WTC11 (cell line): ENCODE data around the gene CNTNAP2. TPM values are rescaled to one million over a fixed set of nuclear protein-coding genes. Genes with fewer than 3 reads are reported as not detected.

Experiments used
- ATAC-seq: fragments of 200-7000 bp; cut with Tn5 transposase; 2 replicates; pipeline ENCODE4 v1.10.0; 2021; ENCODE audit warnings: mild to moderate bottlenecking, moderate library complexity
- CTCF ChIA-PET: fragments of 300-600 bp; sonication (Branson Sonifier 250); formaldehyde crosslinking; loops from one replicate; lab custom pipeline; 2021; ENCODE audit warnings: antibody characterized with exemption; lab: Charles Lee
- POLR2A ChIA-PET: fragments of 350-600 bp; sonication (Branson Sonifier 250); formaldehyde crosslinking; loops from one replicate; lab custom pipeline; 2021; ENCODE audit warnings: antibody characterized with exemption; lab: Charles Lee
- DNase-seq: peaks from one replicate; pipeline ENCODE4 v3.0.0; 2021; ENCODE audit warnings: low spot score
- H3K27ac Mint-ChIP-seq: 2 replicates; pipeline ENCODE4 v1.8.0; 2021; ENCODE audit warnings: mixed read lengths
- H3K27me3 Mint-ChIP-seq: 2 replicates; pipeline ENCODE4 v1.8.0; 2021; ENCODE audit warnings: low read depth, mild to moderate bottlenecking, moderate library complexity, mixed read lengths
- H3K36me3 Mint-ChIP-seq: 2 replicates; pipeline ENCODE4 v1.8.0; 2021; ENCODE audit warnings: mixed read lengths
- H3K4me1 Mint-ChIP-seq: 2 replicates; pipeline ENCODE4 v1.8.0; 2022; ENCODE audit warnings: mixed read lengths
- H3K4me3 Mint-ChIP-seq: 2 replicates; pipeline ENCODE4 v1.8.0; 2021; ENCODE audit warnings: mild to moderate bottlenecking, moderate library complexity, mixed read lengths
- H3K9me3 Mint-ChIP-seq: 2 replicates; pipeline ENCODE4 v1.8.0; 2021; ENCODE audit warnings: mixed read lengths
- CREM ChIP-seq: sonication (generic); formaldehyde crosslinking; IDR thresholded peaks from 2 replicates; pipeline ENCODE4 v1.8.1; 2022; ENCODE audit warnings: mild to moderate bottlenecking, missing genetic modification reagents, moderate library complexity
- JUN ChIP-seq: sonication (generic); formaldehyde crosslinking; IDR thresholded peaks from 2 replicates; pipeline ENCODE4 v1.8.0; 2023; ENCODE audit warnings: mild to moderate bottlenecking, missing genetic modification reagents
- KAT7 ChIP-seq: sonication (generic); formaldehyde crosslinking; IDR thresholded peaks from 2 replicates; pipeline ENCODE4 v1.8.1; 2023; ENCODE audit warnings: missing genetic modification reagents, mild to moderate bottlenecking, borderline replicate concordance
- NFATC4 ChIP-seq: fragments of 250-450 bp; sonication (Bioruptor Pico); IDR thresholded peaks from 2 replicates; pipeline ENCODE4 v1.9.0; 2021; ENCODE audit warnings: mild to moderate bottlenecking
- NFYB ChIP-seq: sonication (generic); formaldehyde crosslinking; conservative IDR thresholded peaks from 2 replicates; pipeline ENCODE4 v1.8.0; 2022; ENCODE audit warnings: low read depth, missing genetic modification reagents
- PRRX2 ChIP-seq: fragments of 250-450 bp; sonication (Bioruptor Pico); IDR thresholded peaks from 2 replicates; pipeline ENCODE4 v1.8.0; 2021; ENCODE audit warnings: mild to moderate bottlenecking
- RORB ChIP-seq: fragments of 250-450 bp; sonication (Bioruptor Pico); IDR thresholded peaks from 2 replicates; pipeline ENCODE4 v1.9.0; 2021; ENCODE audit warnings: mild to moderate bottlenecking
- SMAD3 ChIP-seq: sonication (generic); formaldehyde crosslinking; IDR thresholded peaks from 2 replicates; pipeline ENCODE4 v1.8.0; 2022; ENCODE audit warnings: missing genetic modification reagents, mild to moderate bottlenecking, borderline replicate concordance
- SP1 ChIP-seq: sonication (generic); formaldehyde crosslinking; conservative IDR thresholded peaks from 2 replicates; pipeline ENCODE4 v1.8.1; 2022; ENCODE audit warnings: missing genetic modification reagents
- TEAD1 ChIP-seq: sonication (generic); formaldehyde crosslinking; IDR thresholded peaks from 2 replicates; pipeline ENCODE4 v1.8.0; 2022; ENCODE audit warnings: mild to moderate bottlenecking, missing genetic modification reagents
- TP53 ChIP-seq: sonication (generic); formaldehyde crosslinking; IDR thresholded peaks from 2 replicates; pipeline ENCODE4 v1.8.1; 2023; ENCODE audit warnings: mild to moderate bottlenecking, missing genetic modification reagents
- ZBTB21 ChIP-seq: sonication (generic); formaldehyde crosslinking; IDR thresholded peaks from 2 replicates; pipeline ENCODE4 v1.8.1; 2023; ENCODE audit warnings: mild to moderate bottlenecking, missing genetic modification reagents, borderline replicate concordance
- ZNF121 ChIP-seq: sonication (generic); formaldehyde crosslinking; IDR thresholded peaks from 2 replicates; pipeline ENCODE4 v1.8.0; 2023; ENCODE audit warnings: missing genetic modification reagents
- ZNF317 ChIP-seq: sonication (generic); formaldehyde crosslinking; IDR thresholded peaks from 2 replicates; pipeline ENCODE4 v1.8.1; 2023; ENCODE audit warnings: low read depth, mild to moderate bottlenecking, moderate library complexity, missing genetic modification reagents, borderline replicate concordance
- total RNA-seq: library from RNA; stranded (reverse); gene quantifications from 3 replicates; pipeline ENCODE4 v1.2.3, GENCODE V29; 2021
- TF ChIP-seq, protein P1 (sequence below): fragments of 250-450 bp; sonication (Bioruptor Pico); IDR thresholded peaks from 2 replicates; pipeline ENCODE4 v1.9.0; 2021; ENCODE audit warnings: moderate library complexity, mild to moderate bottlenecking, inconsistent platforms, borderline replicate concordance
- TF ChIP-seq, protein P2 (sequence below): fragments of 250-450 bp; sonication (Bioruptor Pico); IDR thresholded peaks from 2 replicates; pipeline ENCODE4 v1.9.0; 2021; ENCODE audit warnings: mild to moderate bottlenecking
- TF ChIP-seq, protein P3 (sequence below): sonication (generic); formaldehyde crosslinking; IDR thresholded peaks from 2 replicates; pipeline ENCODE4 v1.8.1; 2022; ENCODE audit warnings: missing genetic modification reagents, borderline replicate concordance
- TF ChIP-seq, protein P4 (sequence below): sonication (generic); formaldehyde crosslinking; IDR thresholded peaks from 2 replicates; pipeline ENCODE4 v1.8.1; 2023; ENCODE audit warnings: mild to moderate bottlenecking, moderate library complexity, missing genetic modification reagents
- TF ChIP-seq, protein P5 (sequence below): fragments of 250-450 bp; sonication (Bioruptor Pico); IDR thresholded peaks from 2 replicates; pipeline ENCODE4 v1.8.0; 2021; ENCODE audit warnings: mild to moderate bottlenecking
- TF ChIP-seq, protein P6 (sequence below): fragments of 250-450 bp; sonication (Bioruptor Pico); conservative IDR thresholded peaks from 2 replicates; pipeline ENCODE4 v1.9.0; 2021; ENCODE audit warnings: mild to moderate bottlenecking
- TF ChIP-seq, protein P7 (sequence below): sonication (generic); formaldehyde crosslinking; IDR thresholded peaks from 2 replicates; pipeline ENCODE4 v1.8.0; 2022; ENCODE audit warnings: mild to moderate bottlenecking, missing genetic modification reagents
- TF ChIP-seq, protein P8 (sequence below): sonication (generic); formaldehyde crosslinking; IDR thresholded peaks from 2 replicates; pipeline ENCODE4 v1.8.0; 2023; ENCODE audit warnings: mild to moderate bottlenecking, missing genetic modification reagents

Gene CNTNAP2
- total RNA-seq, 1 experiment from 2014 or later = 63.8 TPM

DNA sequence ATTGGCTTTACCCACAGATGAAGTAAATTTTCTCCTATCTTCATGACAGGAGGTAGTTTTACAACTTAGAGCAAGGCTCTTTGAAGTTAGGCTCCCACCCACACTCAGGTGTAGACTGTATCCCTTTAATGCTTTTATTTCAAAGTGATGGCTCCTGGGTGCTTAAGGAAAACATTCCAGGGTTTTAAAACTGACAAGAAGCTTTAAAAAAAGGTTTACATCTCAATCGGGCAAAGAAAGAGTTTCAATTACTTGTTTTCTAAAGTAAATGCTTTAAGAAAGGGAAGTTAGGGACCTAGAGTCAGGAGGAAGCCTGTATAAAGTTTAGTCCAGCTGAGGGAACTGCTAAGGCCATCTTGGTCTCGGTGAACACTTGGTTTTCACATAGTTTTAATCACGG is 1320.1 kb downstream of the CNTNAP2 start:
- Mint-ChIP-seq H3K27ac (no peak overlapping the region), H3K27me3 (peaks cover 100% of the 10 kb centered on the region), H3K4me1 (no peaks in the 10 kb centered on the region), H3K9me3 (peaks cover 7% of the 10 kb centered on the region), H3K4me3 (no peak overlapping the region), H3K36me3 (peaks cover 6% of the 10 kb centered on the region; the same call in 1 of the 2 replicates)
- TF ChIP-seq, protein P1, sequence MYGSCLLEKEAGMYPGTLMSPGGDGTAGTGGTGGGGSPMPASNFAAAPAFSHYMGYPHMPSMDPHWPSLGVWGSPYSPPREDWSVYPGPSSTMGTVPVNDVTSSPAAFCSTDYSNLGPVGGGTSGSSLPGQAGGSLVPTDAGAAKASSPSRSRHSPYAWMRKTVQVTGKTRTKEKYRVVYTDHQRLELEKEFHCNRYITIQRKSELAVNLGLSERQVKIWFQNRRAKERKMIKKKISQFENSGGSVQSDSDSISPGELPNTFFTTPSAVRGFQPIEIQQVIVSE = no peak
- no peak for TF ChIP-seq ZBTB21 (CRISPR knock-in tag)
- TF ChIP-seq SP1 = no peak
- no peak for TF ChIP-seq ZNF317 (CRISPR knock-in tag)
- no peak for TF ChIP-seq CREM (CRISPR knock-in tag)
- TF ChIP-seq, protein P2, sequence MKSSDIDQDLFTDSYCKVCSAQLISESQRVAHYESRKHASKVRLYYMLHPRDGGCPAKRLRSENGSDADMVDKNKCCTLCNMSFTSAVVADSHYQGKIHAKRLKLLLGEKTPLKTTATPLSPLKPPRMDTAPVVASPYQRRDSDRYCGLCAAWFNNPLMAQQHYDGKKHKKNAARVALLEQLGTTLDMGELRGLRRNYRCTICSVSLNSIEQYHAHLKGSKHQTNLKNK (CRISPR knock-in tag) = peak; percentile 39; the same call in 1 of the 2 replicates
- TF ChIP-seq, protein P3, sequence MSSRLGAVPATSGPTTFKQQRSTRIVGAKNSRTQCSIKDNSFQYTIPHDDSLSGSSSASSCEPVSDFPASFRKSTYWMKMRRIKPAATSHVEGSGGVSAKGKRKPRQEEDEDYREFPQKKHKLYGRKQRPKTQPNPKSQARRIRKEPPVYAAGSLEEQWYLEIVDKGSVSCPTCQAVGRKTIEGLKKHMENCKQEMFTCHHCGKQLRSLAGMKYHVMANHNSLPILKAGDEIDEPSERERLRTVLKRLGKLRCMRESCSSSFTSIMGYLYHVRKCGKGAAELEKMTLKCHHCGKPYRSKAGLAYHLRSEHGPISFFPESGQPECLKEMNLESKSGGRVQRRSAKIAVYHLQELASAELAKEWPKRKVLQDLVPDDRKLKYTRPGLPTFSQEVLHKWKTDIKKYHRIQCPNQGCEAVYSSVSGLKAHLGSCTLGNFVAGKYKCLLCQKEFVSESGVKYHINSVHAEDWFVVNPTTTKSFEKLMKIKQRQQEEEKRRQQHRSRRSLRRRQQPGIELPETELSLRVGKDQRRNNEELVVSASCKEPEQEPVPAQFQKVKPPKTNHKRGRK (CRISPR knock-in tag) = no peak
- ChIA-PET CTCF (no interaction called here), POLR2A (no interaction called here)
- DNase-seq (no peak), ATAC-seq (peak; percentile 57)

DNA sequence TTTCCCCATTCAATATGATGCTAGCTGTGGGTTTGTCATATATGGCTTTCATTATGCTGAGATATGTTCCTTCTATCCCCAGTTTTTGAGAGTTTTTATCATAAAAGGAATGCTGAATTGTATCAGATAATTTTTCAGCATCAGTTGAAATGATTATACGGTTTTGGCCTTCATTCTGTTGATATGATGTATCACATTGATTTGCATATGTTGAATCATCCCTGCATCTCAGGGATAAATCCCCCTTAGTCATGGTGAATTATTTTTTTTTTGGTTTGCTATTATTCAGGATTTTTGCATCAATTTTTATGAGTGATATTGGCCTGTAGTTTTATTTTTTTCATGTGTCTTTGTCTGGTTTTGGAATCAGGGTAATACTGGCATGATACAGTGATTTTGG is 1321.6 kb downstream of the CNTNAP2 start:
- H3K36me3 Mint-ChIP-seq = peaks cover 6% of the 10 kb centered on the region; the same call in 1 of the 2 replicates
- H3K9me3 Mint-ChIP-seq = peaks cover 7% of the 10 kb centered on the region
- H3K4me3 Mint-ChIP-seq = no peak overlapping the region
- ChIA-PET CTCF (no interaction called here), POLR2A (no interaction called here)
- H3K4me1 Mint-ChIP-seq = peaks cover 4% of the 10 kb centered on the region; the same call in 1 of the 2 replicates
- TF ChIP-seq NFYB (no peak), JUN (CRISPR knock-in tag) (no peak), ZNF121 (CRISPR knock-in tag) (no peak), SP1 (no peak), SMAD3 (CRISPR knock-in tag) (no peak), KAT7 (no peak), PRRX2 (CRISPR knock-in tag) (no peak), NFATC4 (CRISPR knock-in tag) (no peak), TP53 (CRISPR knock-in tag) (no peak), TEAD1 (CRISPR knock-in tag) (no peak), RORB (CRISPR knock-in tag) (no peak)
- TF ChIP-seq, protein P4, sequence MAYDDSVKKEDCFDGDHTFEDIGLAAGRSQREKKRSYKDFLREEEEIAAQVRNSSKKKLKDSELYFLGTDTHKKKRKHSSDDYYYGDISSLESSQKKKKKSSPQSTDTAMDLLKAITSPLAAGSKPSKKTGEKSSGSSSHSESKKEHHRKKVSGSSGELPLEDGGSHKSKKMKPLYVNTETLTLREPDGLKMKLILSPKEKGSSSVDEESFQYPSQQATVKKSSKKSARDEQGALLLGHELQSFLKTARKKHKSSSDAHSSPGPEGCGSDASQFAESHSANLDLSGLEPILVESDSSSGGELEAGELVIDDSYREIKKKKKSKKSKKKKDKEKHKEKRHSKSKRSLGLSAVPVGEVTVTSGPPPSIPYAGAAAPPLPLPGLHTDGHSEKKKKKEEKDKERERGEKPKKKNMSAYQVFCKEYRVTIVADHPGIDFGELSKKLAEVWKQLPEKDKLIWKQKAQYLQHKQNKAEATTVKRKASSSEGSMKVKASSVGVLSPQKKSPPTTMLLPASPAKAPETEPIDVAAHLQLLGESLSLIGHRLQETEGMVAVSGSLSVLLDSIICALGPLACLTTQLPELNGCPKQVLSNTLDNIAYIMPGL (CRISPR knock-in tag) = no peak
- TF ChIP-seq, protein P5, sequence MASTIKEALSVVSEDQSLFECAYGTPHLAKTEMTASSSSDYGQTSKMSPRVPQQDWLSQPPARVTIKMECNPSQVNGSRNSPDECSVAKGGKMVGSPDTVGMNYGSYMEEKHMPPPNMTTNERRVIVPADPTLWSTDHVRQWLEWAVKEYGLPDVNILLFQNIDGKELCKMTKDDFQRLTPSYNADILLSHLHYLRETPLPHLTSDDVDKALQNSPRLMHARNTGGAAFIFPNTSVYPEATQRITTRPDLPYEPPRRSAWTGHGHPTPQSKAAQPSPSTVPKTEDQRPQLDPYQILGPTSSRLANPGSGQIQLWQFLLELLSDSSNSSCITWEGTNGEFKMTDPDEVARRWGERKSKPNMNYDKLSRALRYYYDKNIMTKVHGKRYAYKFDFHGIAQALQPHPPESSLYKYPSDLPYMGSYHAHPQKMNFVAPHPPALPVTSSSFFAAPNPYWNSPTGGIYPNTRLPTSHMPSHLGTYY (CRISPR knock-in tag) = no peak
- TF ChIP-seq, protein P2 (CRISPR knock-in tag) = no peak
- TF ChIP-seq, protein P6, sequence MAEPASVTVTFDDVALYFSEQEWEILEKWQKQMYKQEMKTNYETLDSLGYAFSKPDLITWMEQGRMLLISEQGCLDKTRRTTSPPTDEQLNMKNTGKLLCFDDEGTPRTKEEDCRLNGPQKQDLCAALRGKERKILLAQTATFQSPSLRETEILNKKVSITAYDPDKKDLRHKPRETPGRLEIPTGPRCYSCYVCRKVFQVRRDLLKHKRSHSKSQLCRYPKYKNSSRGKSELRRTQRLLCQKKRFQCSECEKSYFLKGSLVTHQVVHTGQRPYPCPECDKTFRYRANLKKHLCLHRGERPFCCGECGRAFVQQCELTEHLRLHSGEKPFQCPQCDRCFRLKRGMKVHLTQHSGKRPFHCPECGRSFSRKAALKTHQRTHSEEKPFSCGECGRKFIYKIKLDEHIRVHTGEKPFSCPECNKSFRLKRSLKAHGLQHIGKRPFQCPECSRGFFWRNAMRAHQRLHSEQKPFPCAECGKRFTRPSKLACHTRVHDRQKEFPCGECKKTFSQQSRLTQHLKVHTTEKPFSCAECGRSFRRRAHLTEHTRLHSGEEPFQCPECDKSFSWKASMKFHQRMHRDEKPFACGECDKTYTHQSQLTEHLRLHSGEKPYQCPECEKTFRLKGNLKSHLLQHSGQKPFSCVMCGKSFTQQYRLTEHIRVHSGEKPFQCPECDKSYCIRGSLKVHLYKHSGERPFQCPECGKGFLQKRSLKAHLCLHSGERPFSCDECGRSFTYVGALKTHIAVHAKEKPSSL (CRISPR knock-in tag) = no peak
- TF ChIP-seq, protein P7, sequence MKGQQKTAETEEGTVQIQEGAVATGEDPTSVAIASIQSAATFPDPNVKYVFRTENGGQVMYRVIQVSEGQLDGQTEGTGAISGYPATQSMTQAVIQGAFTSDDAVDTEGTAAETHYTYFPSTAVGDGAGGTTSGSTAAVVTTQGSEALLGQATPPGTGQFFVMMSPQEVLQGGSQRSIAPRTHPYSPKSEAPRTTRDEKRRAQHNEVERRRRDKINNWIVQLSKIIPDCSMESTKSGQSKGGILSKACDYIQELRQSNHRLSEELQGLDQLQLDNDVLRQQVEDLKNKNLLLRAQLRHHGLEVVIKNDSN = no peak
- TF ChIP-seq, protein P8, sequence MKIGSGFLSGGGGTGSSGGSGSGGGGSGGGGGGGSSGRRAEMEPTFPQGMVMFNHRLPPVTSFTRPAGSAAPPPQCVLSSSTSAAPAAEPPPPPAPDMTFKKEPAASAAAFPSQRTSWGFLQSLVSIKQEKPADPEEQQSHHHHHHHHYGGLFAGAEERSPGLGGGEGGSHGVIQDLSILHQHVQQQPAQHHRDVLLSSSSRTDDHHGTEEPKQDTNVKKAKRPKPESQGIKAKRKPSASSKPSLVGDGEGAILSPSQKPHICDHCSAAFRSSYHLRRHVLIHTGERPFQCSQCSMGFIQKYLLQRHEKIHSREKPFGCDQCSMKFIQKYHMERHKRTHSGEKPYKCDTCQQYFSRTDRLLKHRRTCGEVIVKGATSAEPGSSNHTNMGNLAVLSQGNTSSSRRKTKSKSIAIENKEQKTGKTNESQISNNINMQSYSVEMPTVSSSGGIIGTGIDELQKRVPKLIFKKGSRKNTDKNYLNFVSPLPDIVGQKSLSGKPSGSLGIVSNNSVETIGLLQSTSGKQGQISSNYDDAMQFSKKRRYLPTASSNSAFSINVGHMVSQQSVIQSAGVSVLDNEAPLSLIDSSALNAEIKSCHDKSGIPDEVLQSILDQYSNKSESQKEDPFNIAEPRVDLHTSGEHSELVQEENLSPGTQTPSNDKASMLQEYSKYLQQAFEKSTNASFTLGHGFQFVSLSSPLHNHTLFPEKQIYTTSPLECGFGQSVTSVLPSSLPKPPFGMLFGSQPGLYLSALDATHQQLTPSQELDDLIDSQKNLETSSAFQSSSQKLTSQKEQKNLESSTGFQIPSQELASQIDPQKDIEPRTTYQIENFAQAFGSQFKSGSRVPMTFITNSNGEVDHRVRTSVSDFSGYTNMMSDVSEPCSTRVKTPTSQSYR = no peak
- ATAC-seq = no peak
- no peak for DNase-seq
- peaks cover 100% of the 10 kb centered on the region for H3K27me3 Mint-ChIP-seq
- no peak overlapping the region for H3K27ac Mint-ChIP-seq
